Right ventricle myocardium superior (tissue), 1 donor: ENCODE results near the gene STX16. TPM values are rescaled to one million over a fixed set of nuclear protein-coding genes. Genes with fewer than 3 reads are reported as not detected.
"Not testable (repeated sequence)": the region's sequence is repeated elsewhere in the genome, so short reads cannot be mapped to it uniquely, and the experiment has no call there.

Experiments
- ATAC-seq: fragments of 200-7000 bp; cut with Tn5 transposase; one replicate; pipeline ENCODE4 v1.9.1; 2020; ENCODE audit warnings: mild to moderate bottlenecking; ENCODE audit not compliant: poor library complexity
- DNase-seq: peaks from one replicate; pipeline ENCODE4 v3.0.0-alpha.2; 2020
- intact Hi-C: fragments of 100-400 bp; cut with DNase I; formaldehyde crosslinking; loops from one replicate; pipeline ENCODE4 v1.11.2; 2022
- total RNA-seq: library from RNA; stranded (reverse); fragmentation: NEBNext Ultra II Directional; extraction: Animal tissue kit (Norgen Biotek cat#: 25700); gene quantifications from one replicate; pipeline ENCODE4 v1.2.1, GENCODE V29; 2021
- donor health status: DM: no; HTN: yes; CAD: no; lungs with severe emphysema.

STX16 gene
- total RNA-seq, 1 donor from 2014 or later: 21.8 TPM

GRCh38 chr20:58647796-58648501, 3.1 kb upstream of the STX16 start:
- intact Hi-C loops: loop anchor here (10.0 kb wide), 1 partner anchor 403 kb away; no protein-coding TSS in a partner anchor
- ATAC-seq: no peak
- no peak for DNase-seq

- ATAC-seq, DNase-seq: not testable (repeated sequence)
- intact Hi-C loops: loop anchor here (10.0 kb wide), 1 partner anchor 404 kb away; no protein-coding TSS in a partner anchor
Measured at GRCh38 chr20:58648502-58648825, 2.6 kb upstream of the STX16 start.

GRCh38 chr20:58649288-58650180, 1.5 kb upstream of the STX16 start:
- DNase-seq (peak; percentile 63), ATAC-seq (no peak)
- intact Hi-C loops: loop anchor here (10.0 kb wide), 1 partner anchor 405 kb away; no protein-coding TSS in a partner anchor

- intact Hi-C loops: no loop called here
Measured at GRCh38 chr20:58650181-58650775, 805 bp upstream of the STX16 start.

GRCh38 chr20:58651559-58651945, 469 bp downstream of the STX16 start:
- intact Hi-C loops: no loop called here
- DNase-seq (no peak), ATAC-seq (no peak)

More at GRCh38 chr20:58650181-58650775, 805 bp upstream of the STX16 start:
- DNase-seq (peak; percentile 57), ATAC-seq (peak; percentile 48)

GRCh38 chr20:58651946-58652605, 993 bp downstream of the STX16 start:
- intact Hi-C loops: no loop called here
- peak; percentile 19 for ATAC-seq
- DNase-seq: peak; percentile 68

GRCh38 chr20:58652606-58653294, 1.7 kb downstream of the STX16 start:
- no peak for ATAC-seq
- DNase-seq: no peak
- intact Hi-C loops: no loop called here

- DNase-seq: no peak
- ATAC-seq: no peak
- intact Hi-C loops: no loop called here
Measured at GRCh38 chr20:58654337-58654736, 3.3 kb downstream of the STX16 start.

- DNase-seq (no peak), ATAC-seq (no peak)
- intact Hi-C loops: no loop called here
Measured at GRCh38 chr20:58655328-58656107, 4.4 kb downstream of the STX16 start.

GRCh38 chr20:58656831-58657230, 5.7 kb downstream of the STX16 start:
- intact Hi-C loops: no loop called here
- DNase-seq (no peak), ATAC-seq (no peak)

GRCh38 chr20:58657262-58657661, 6.2 kb downstream of the STX16 start:
- DNase-seq (no peak), ATAC-seq (no peak)
- intact Hi-C loops: no loop called here

- no peak for ATAC-seq
- intact Hi-C loops: no loop called here
- DNase-seq: no peak
Measured at GRCh38 chr20:58657986-58658385, 6.9 kb downstream of the STX16 start.

- ATAC-seq (no peak), DNase-seq (no peak)
- intact Hi-C loops: no loop called here
Measured at GRCh38 chr20:58658760-58659159, 7.7 kb downstream of the STX16 start.

GRCh38 chr20:58659841-58660240, 8.8 kb downstream of the STX16 start:
- ATAC-seq (no peak), DNase-seq (no peak)
- intact Hi-C loops: no loop called here

- no peak for DNase-seq
- no peak for ATAC-seq
- intact Hi-C loops: no loop called here
Measured at GRCh38 chr20:58660855-58661597, 9.9 kb downstream of the STX16 start.

GRCh38 chr20:58661598-58662473, 10.8 kb downstream of the STX16 start:
- no peak for ATAC-seq
- intact Hi-C loops: no loop called here
- no peak for DNase-seq
